IMR-90 (cell line): ENCODE data around the gene PDZRN3. TPM values are rescaled to one million over a fixed set of nuclear protein-coding genes. Genes with fewer than 3 reads are reported as not detected.

Experiments used
- ATAC-seq: fragments of 200-7000 bp; cut with Tn5 transposase; 2 replicates; pipeline ENCODE4 v1.9.1; 2020; ENCODE audit warnings: low read depth, mild to moderate bottlenecking, moderate library complexity
- BruUV-seq: library from RNA; stranded (reverse); fragments of 400-500 nt; replicated peaks from 2 replicates; lab custom pipeline; 2021; lab: Mats Ljungman, UMichigan
- CTCF ChIA-PET: fragments of 300-600 bp; formaldehyde crosslinking; extraction: SDS; loops from one replicate; lab custom pipeline; 2021; ENCODE audit warnings: antibody characterized with exemption; lab: Yijun Ruan, JAX
- POLR2A ChIA-PET: fragments of 300-600 bp; sonication (Branson Sonifier 250); formaldehyde crosslinking; loops from one replicate; lab custom pipeline; 2022; ENCODE audit warnings: antibody characterized with exemption; ENCODE audit not compliant: unreplicated experiment; lab: Charles Lee
- DNase-seq: peaks from one replicate; pipeline ENCODE4 v3.0.0; 2013
- H2AFZ ChIP-seq: replicated peaks from 2 replicates; pipeline ENCODE3; 2013; ENCODE audit warnings: low read length, mild to moderate bottlenecking; ENCODE audit not compliant: poor library complexity
- H2AK5ac ChIP-seq: 2 replicates; pipeline ENCODE4 v1.6.1; 2013; ENCODE audit warnings: low read depth, low read length, inconsistent platforms
- H2AK9ac ChIP-seq: replicated peaks from 2 replicates; pipeline ENCODE3; 2013; ENCODE audit warnings: mild to moderate bottlenecking, low read depth, low read length, moderate library complexity; ENCODE audit not compliant: poor library complexity
- H2BK120ac ChIP-seq: 2 replicates; pipeline ENCODE4 v1.6.1; 2013; ENCODE audit warnings: low read depth, low read length, inconsistent platforms
- H2BK15ac ChIP-seq: 3 replicates; pipeline ENCODE4 v1.6.1; 2013; ENCODE audit warnings: low read depth, low read length, inconsistent platforms
- H2BK20ac ChIP-seq: 2 replicates; pipeline ENCODE4 v1.6.1; 2013; ENCODE audit warnings: low read depth, mild to moderate bottlenecking, inconsistent platforms, low read length, moderate library complexity
- H2BK5ac ChIP-seq: 2 replicates; pipeline ENCODE4 v1.6.1; 2013; ENCODE audit warnings: mild to moderate bottlenecking, low read depth, low read length, inconsistent platforms; ENCODE audit not compliant: poor library complexity, severe bottlenecking
- H3K14ac ChIP-seq: replicated peaks from 2 replicates; pipeline ENCODE4 v1.6.1; 2013; ENCODE audit warnings: low read depth, low read length, inconsistent platforms
- H3K18ac ChIP-seq: 2 replicates; pipeline ENCODE4 v1.6.1; 2013; ENCODE audit warnings: low read depth, low read length, control low read depth
- H3K23ac ChIP-seq: 2 replicates; pipeline ENCODE4 v1.6.1; 2013; ENCODE audit warnings: low read depth, low read length, inconsistent platforms
- H3K27ac ChIP-seq: 2 replicates; pipeline ENCODE4 v1.5.1; 2013; ENCODE audit warnings: mild to moderate bottlenecking, control low read depth, low read length; ENCODE audit not compliant: insufficient read depth
- H3K27me3 ChIP-seq: 2 replicates; pipeline ENCODE4 v1.6.1; 2013; ENCODE audit warnings: low read length; ENCODE audit not compliant: control insufficient read depth, insufficient read depth
- H3K36me3 ChIP-seq: 2 replicates; pipeline ENCODE4 v1.6.1; 2013; ENCODE audit warnings: low read length, mixed read lengths; ENCODE audit not compliant: control insufficient read depth, insufficient read depth
- H3K4ac ChIP-seq: 2 replicates; pipeline ENCODE4 v1.6.1; 2013; ENCODE audit warnings: low read depth, low read length, inconsistent platforms
- H3K4me1 ChIP-seq: 2 replicates; pipeline ENCODE4 v1.6.1; 2013; ENCODE audit warnings: low read length, mixed read lengths; ENCODE audit not compliant: control insufficient read depth, insufficient read depth
- H3K4me2 ChIP-seq: 2 replicates; pipeline ENCODE4 v1.6.1; 2013; ENCODE audit warnings: low read depth, mild to moderate bottlenecking, control low read depth, low read length, moderate library complexity
- H3K4me3 ChIP-seq: 2 replicates; pipeline ENCODE4 v1.5.1; 2013; ENCODE audit warnings: low read depth, mild to moderate bottlenecking, control low read depth, low read length, moderate library complexity; ENCODE audit not compliant: insufficient read depth
- H3K56ac ChIP-seq: 2 replicates; pipeline ENCODE4 v1.6.1; 2013; ENCODE audit warnings: low read length, inconsistent platforms; ENCODE audit not compliant: insufficient read depth; ENCODE audit errors: extremely low read depth
- H3K79me1 ChIP-seq, 2 experiments: 2 replicates each; pipeline ENCODE4 v1.6.1; 2013; ENCODE audit warnings: low read length in 2 of 2, inconsistent platforms in 1 of 2, low read depth in 1 of 2
- H3K9ac ChIP-seq: 2 replicates; pipeline ENCODE4 v1.6.1; 2013; ENCODE audit warnings: low read depth, low read length, control low read depth
- H3K9me1 ChIP-seq: 2 replicates; pipeline ENCODE4 v1.6.1; 2013; ENCODE audit warnings: low read length, inconsistent platforms; ENCODE audit not compliant: insufficient read depth
- H3K9me3 ChIP-seq: 2 replicates; pipeline ENCODE4 v1.6.1; 2013; ENCODE audit warnings: low read length; ENCODE audit not compliant: control insufficient read depth, insufficient read depth
- H4K20me1 ChIP-seq: 2 replicates; pipeline ENCODE4 v1.6.1; 2013; ENCODE audit warnings: low read length, inconsistent platforms; ENCODE audit not compliant: insufficient read depth
- H4K5ac ChIP-seq: 2 replicates; pipeline ENCODE4 v1.6.1; 2013; ENCODE audit warnings: mild to moderate bottlenecking, low read depth, low read length, control low read depth
- H4K8ac ChIP-seq, 2 experiments: 2 replicates each; pipeline ENCODE4 v1.6.1; 2013; ENCODE audit warnings: low read depth in 2 of 2, low read length in 2 of 2, control low read depth in 1 of 2, inconsistent platforms in 1 of 2
- H4K91ac ChIP-seq: 2 replicates; pipeline ENCODE4 v1.6.1; 2013; ENCODE audit warnings: low read depth, low read length, inconsistent platforms; ENCODE audit not compliant: insufficient read depth
- POLR2A ChIP-seq: IDR thresholded peaks from 2 replicates; pipeline ENCODE4 v1.6.1; 2012; ENCODE audit warnings: mild to moderate bottlenecking, low read depth, low read length
- WGBS, 2 experiments: methylation state at CpG; one replicate each; pipeline versions ENCODE4 v1.1.5 to v1.1.7; 2013; ENCODE audit warnings: missing lambda C conversion rate in 2 of 2; ENCODE audit not compliant: insufficient read length in 1 of 2; ENCODE audit errors: extremely low coverage in 2 of 2; 5-methylcytosine and 5-hydroxymethylcytosine counted together
- dilution Hi-C: fragments of 300-500 bp; cut with HindIII; formaldehyde crosslinking; loops from one replicate; pipeline ENCODE4 v1.14.3; 2018; ENCODE audit warnings: low sequenced_read_pairs; ENCODE audit not compliant: unreplicated experiment
- in situ Hi-C: fragments of 300-500 bp; cut with MboI; formaldehyde crosslinking; loops from 3 replicates; pipeline ENCODE4 v1.14.3; 2019; ENCODE audit warnings: low sequenced_read_pairs, inconsistent platforms, mixed read lengths
- intact Hi-C: fragments of 100-400 bp; cut with micrococcal nuclease; formaldehyde crosslinking; loops from 2 replicates; pipeline ENCODE4 v1.10.0; 2022
- polyA plus RNA-seq, 3 experiments: library from polyadenylated mRNA; depleted of rRNA; stranded (reverse); fragments of >200 nt; gene quantifications; 2 replicates each; pipeline ENCODE4 v1.2.3, GENCODE V29; 2012; ENCODE audit warnings: low replicate concordance in 1 of 3
- total RNA-seq: library from RNA; depleted of rRNA; stranded (reverse); fragments of >200 nt; gene quantifications from 2 replicates; pipeline ENCODE4 v1.2.3, GENCODE V29; 2012

PDZRN3 gene
- total and polyA plus RNA-seq, 2 of the 4 experiments (the other 2 are of a cell fraction) = 9.4 to 17.0 TPM

DNA sequence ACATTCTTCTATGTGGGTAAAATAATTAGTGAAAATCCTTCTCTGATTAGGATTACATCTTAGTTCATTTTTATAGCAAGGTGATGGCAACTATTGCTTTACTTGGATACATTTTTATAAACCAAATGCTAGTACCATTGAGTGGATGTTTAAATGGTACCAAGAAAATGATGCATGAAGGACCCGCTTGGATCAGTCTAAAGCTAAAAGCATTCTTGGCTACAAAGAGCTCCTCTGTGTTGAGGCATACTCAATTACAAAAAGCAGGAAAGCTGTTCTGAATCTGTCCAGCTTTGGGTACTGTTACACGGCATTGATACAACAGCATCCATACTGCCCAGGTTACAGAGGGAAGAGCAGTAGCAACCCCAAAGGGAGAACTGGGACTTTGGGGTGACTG lies 217.2 kb downstream of the PDZRN3 start:
- Histone ChIP-seq H2AK5ac (no peak overlapping the region), H3K56ac (no peak overlapping the region), H3K18ac (no peak overlapping the region), H3K14ac (no peak overlapping the region), H3K36me3 (peaks cover 4% of the 10 kb centered on the region; the same call in 1 of the 2 replicates), H2AFZ (no peak overlapping the region), H3K23ac (no peak overlapping the region), H2AK9ac (no peak overlapping the region), H3K4me2 (no peak overlapping the region), H3K4me3 (no peak overlapping the region), H4K5ac (no peak overlapping the region), H3K9me1 (peaks cover 4% of the 10 kb centered on the region), H4K20me1 (peaks cover 6% of the 10 kb centered on the region; the same call in 1 of the 2 replicates), H3K27me3 (no peaks in the 10 kb centered on the region), H4K8ac (no peak overlapping the region), H3K4ac (no peak overlapping the region), H3K4me1 (peaks cover 14% of the 10 kb centered on the region), H3K27ac (no peak overlapping the region), H2BK15ac (no peak overlapping the region), H2BK20ac (no peak overlapping the region), H4K91ac (no peak overlapping the region), H2BK5ac (no peak overlapping the region), H3K9me3 (no peaks in the 10 kb centered on the region), H3K9ac (no peak overlapping the region), H2BK120ac (no peak overlapping the region), H3K79me1 (peaks cover 2 to 9% of the 10 kb centered on the region in 2 experiments; a peak in 2 of 4 replicates)
- intact Hi-C loops = no loop called here
- in situ Hi-C loops = no loop called here
- ChIA-PET POLR2A (no interaction called here), CTCF (no interaction called here)
- dilution Hi-C loops = no loop called here
- DNase-seq = no peak
- TF ChIP-seq POLR2A = no peak
- no CpG with 5 or more reads among the region's 2 CpGs for WGBS, 2 experiments
- no peak for ATAC-seq
- no TSS peak for BruUV-seq
